GM23338 (cell line): ENCODE measurements around the gene PRELID2. TPM values are rescaled to one million over a fixed set of nuclear protein-coding genes. Genes with fewer than 3 reads are reported as not detected.

Experiments used
- ATAC-seq: fragments of 200-7000 bp; cut with Tn5 transposase; 3 replicates; pipeline ENCODE4 v1.9.1; 2020
- DNase-seq: peaks from one replicate; pipeline ENCODE4 v3.0.0-alpha.2; 2015; ENCODE audit warnings: low spot score
- H2AFZ ChIP-seq: fragments of 200-600 bp; sonication (generic); 2 replicates; pipeline ENCODE4 v1.8.0; 2016; ENCODE audit warnings: antibody characterized with exemption, mild to moderate bottlenecking, moderate library complexity
- H3F3A ChIP-seq: fragments of 200-600 bp; sonication (generic); replicated peaks from 2 replicates; pipeline ENCODE4 v1.8.0; 2017; ENCODE audit warnings: antibody characterized with exemption, mixed run types, low read depth
- H3K27ac ChIP-seq: fragments of 200-600 bp; sonication (generic); 2 replicates; pipeline ENCODE4 v1.6.1; 2016; ENCODE audit warnings: low read depth
- H3K27me3 ChIP-seq: fragments of 200-600 bp; sonication (generic); 2 replicates; pipeline ENCODE4 v1.8.0; 2016; ENCODE audit warnings: mild to moderate bottlenecking, mixed run types, moderate library complexity; ENCODE audit not compliant: insufficient read depth
- H3K36me3 ChIP-seq: fragments of 200-600 bp; sonication (generic); 2 replicates; pipeline ENCODE4 v1.8.0; 2016; ENCODE audit warnings: mild to moderate bottlenecking; ENCODE audit not compliant: insufficient read depth
- H3K4me1 ChIP-seq: fragments of 200-600 bp; sonication (generic); 2 replicates; pipeline ENCODE4 v1.8.0; 2016; ENCODE audit warnings: mild to moderate bottlenecking, moderate library complexity; ENCODE audit not compliant: insufficient read depth
- H3K4me2 ChIP-seq: fragments of 200-600 bp; sonication (generic); 2 replicates; pipeline ENCODE4 v1.7.1; 2017; ENCODE audit warnings: mixed run types
- H3K4me3 ChIP-seq: fragments of 200-600 bp; sonication (generic); 2 replicates; pipeline ENCODE4 v1.6.1; 2016; ENCODE audit warnings: mixed run types
- H3K79me2 ChIP-seq: fragments of 200-600 bp; sonication (generic); replicated peaks from 2 replicates; pipeline ENCODE4 v1.8.0; 2017; ENCODE audit warnings: mild to moderate bottlenecking; ENCODE audit not compliant: insufficient read depth
- H3K9me2 ChIP-seq: fragments of 200-600 bp; sonication (generic); 2 replicates; pipeline ENCODE4 v1.8.0; 2017; ENCODE audit not compliant: insufficient read depth
- H4K20me1 ChIP-seq: fragments of 200-600 bp; sonication (generic); replicated peaks from 2 replicates; pipeline ENCODE4 v1.8.0; 2017; ENCODE audit warnings: mild to moderate bottlenecking; ENCODE audit not compliant: insufficient read depth
- H3K27ac Mint-ChIP-seq: 2 replicates; pipeline ENCODE4 v1.8.0; 2020; ENCODE audit warnings: inconsistent platforms, mild to moderate bottlenecking, moderate library complexity, mixed read lengths
- H3K27me3 Mint-ChIP-seq: 3 replicates; pipeline ENCODE4 v1.8.0; 2022; ENCODE audit warnings: low read depth, mild to moderate bottlenecking, moderate library complexity, mixed read lengths, inconsistent platforms; ENCODE audit not compliant: insufficient read depth, poor library complexity
- H3K36me3 Mint-ChIP-seq: 3 replicates; pipeline ENCODE4 v1.8.0; 2021; ENCODE audit warnings: low read depth, mild to moderate bottlenecking, inconsistent platforms, moderate library complexity, mixed read lengths
- H3K4me1 Mint-ChIP-seq: 3 replicates; pipeline ENCODE4 v1.8.0; 2020; ENCODE audit warnings: mild to moderate bottlenecking, inconsistent platforms, mixed read lengths
- H3K4me3 Mint-ChIP-seq: 3 replicates; pipeline ENCODE4 v1.8.0; 2021; ENCODE audit warnings: moderate library complexity, mild to moderate bottlenecking, inconsistent platforms, mixed read lengths
- H3K9me3 Mint-ChIP-seq: 3 replicates; pipeline ENCODE4 v1.8.0; 2020; ENCODE audit warnings: moderate library complexity, mild to moderate bottlenecking, inconsistent platforms, mixed read lengths
- EZH2phosphoT487 ChIP-seq: fragments of 200-600 bp; sonication (generic); IDR thresholded peaks from one replicate; pipeline ENCODE4 v1.8.1; 2018; ENCODE audit warnings: antibody characterized with exemption; ENCODE audit not compliant: unreplicated experiment
- REST ChIP-seq: IDR thresholded peaks from one replicate; pipeline ENCODE4 v1.6.1; 2018; ENCODE audit warnings: antibody characterized with exemption; ENCODE audit not compliant: unreplicated experiment
- ZNF462 ChIP-seq: fragments of 250-450 bp; sonication (Bioruptor Pico); IDR thresholded peaks from 2 replicates; pipeline ENCODE4 v1.5.0; 2020; ENCODE audit warnings: mild to moderate bottlenecking, moderate library complexity
- polyA plus RNA-seq: library from polyadenylated mRNA; unstranded; fragments of >200 nt; fragmentation: Nextera tagmentation; extraction: Ambion mirVana; gene quantifications from 2 replicates; pipeline ENCODE4 v1.2.1, GENCODE V29; 2016
- total RNA-seq: library from RNA; depleted of rRNA; stranded (reverse); fragments of >200 nt; shearing (Covaris generic); gene quantifications from 2 replicates; pipeline ENCODE4 v1.2.3, GENCODE V29; 2014

PRELID2 gene
- total and polyA plus RNA-seq, 2 experiments from 2014 or later, result 9.3 to 9.8 TPM

DNA sequence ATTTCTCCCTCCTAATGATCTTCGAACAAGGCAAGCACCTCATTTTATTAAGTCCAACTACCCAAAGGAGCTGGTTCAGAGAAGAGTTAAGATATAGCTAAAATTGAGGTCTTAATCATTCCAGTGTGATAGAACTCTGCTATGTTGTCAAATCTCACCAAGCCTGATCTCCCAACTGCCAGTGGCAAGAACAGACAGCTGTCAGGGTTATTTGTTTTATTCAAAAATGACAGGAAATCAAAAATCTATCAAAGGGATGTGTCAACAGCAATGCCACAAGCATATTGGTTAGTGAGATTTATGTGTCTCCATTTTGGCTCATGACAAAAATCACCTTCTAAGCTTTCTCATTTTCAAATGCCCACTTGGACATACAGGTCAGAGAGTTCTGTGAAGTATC lies 74.5 kb downstream of the PRELID2 start (continued):
- TF ChIP-seq REST, result no peak
- TF ChIP-seq ZNF462 (CRISPR knock-in tag), result no peak

DNA sequence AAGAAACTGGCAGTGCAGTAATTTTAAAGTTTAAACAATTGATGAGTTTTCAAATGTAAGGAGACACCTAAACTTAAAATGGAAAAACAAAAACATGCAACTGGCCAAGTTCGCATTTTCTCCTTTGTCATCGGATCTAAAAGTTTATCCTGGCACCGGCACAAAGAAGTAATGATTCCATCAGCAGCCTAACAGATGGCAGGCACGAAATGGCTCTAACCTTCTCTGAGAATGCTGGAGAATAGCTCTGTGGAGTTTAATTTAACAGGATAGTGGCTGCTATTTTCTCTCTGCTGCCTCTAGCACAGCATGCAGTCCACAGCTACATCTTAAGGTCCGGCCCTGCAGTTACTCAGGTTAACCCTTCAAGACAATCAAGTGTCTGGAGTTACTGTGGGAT lies 82.2 kb downstream of the PRELID2 start:
- Histone ChIP-seq H3K27ac (no peak overlapping the region), H3K4me2 (no peak overlapping the region)
- TF ChIP-seq EZH2phosphoT487, result no peak
- TF ChIP-seq REST, result no peak

More for the DNA sequence above, 82.2 kb downstream of the PRELID2 start:
- Histone ChIP-seq H3K4me3 (no peak overlapping the region), H3K79me2 (no peaks in the 10 kb centered on the region), H3K27me3 (no peaks in the 10 kb centered on the region), H3F3A (no peaks in the 10 kb centered on the region), H3K4me1 (no peaks in the 10 kb centered on the region), H3K9me2 (no peaks in the 10 kb centered on the region), H2AFZ (no peak overlapping the region), H4K20me1 (no peaks in the 10 kb centered on the region), H3K36me3 (peaks cover 5% of the 10 kb centered on the region; the same call in 1 of the 2 replicates)
- Mint-ChIP-seq H3K36me3 (peaks cover 5% of the 10 kb centered on the region; the same call in 1 of the 3 replicates), H3K4me3 (no peak overlapping the region), H3K27me3 (no peaks in the 10 kb centered on the region), H3K4me1 (peaks cover 6% of the 10 kb centered on the region; the same call in 2 of the 3 replicates), H3K9me3 (peaks cover 9% of the 10 kb centered on the region; the same call in 2 of the 3 replicates), H3K27ac (0 out of 2 replicates have a peak overlapping the region, but pooled peaks have one; percentile 15)
- ATAC-seq, result peak; percentile 66; the same call in 2 of the 3 replicates
- no peak for DNase-seq
